K562 (cell line): Measurements from ENCODE around the gene APP. TPM values are rescaled to one million over a fixed set of nuclear protein-coding genes. Genes with fewer than 3 reads are reported as not detected.

Experiments
- ATAC-seq: fragments of 200-7000 bp; cut with Tn5 transposase; 3 replicates; pipeline ENCODE4 v1.9.1; 2020; ENCODE audit warnings: moderate library complexity
- BruUV-seq: library from RNA; stranded (reverse); fragments of 400-500 nt; replicated peaks from 2 replicates; lab custom pipeline; 2021; lab: Mats Ljungman, UMichigan
- CTCF ChIA-PET: fragments of 300-600 bp; formaldehyde crosslinking; extraction: SDS; loops from one replicate; lab custom pipeline; 2021; ENCODE audit warnings: low intra/inter-chr PET ratio; lab: Yijun Ruan, JAX
- POLR2A ChIA-PET: fragments of 300-600, 350-650 bp; sonication (Branson Sonifier 250); formaldehyde crosslinking; extraction: SDS; loops from one replicate; lab custom pipeline; 2021; ENCODE audit warnings: antibody characterized with exemption, inconsistent platforms; lab: Yijun Ruan, JAX
- DNase-seq, 4 experiments: peaks; one replicate each; pipeline versions ENCODE4 v3.0.0 to v3.0.0-alpha.2; 2011 to 2018; ENCODE audit warnings: low spot score in 3 of 4, mixed read lengths in 3 of 4; ENCODE audit errors: extremely low read depth in 1 of 4
- FAIRE-seq: peaks from 2 replicates; lab custom pipeline; 2011; peaks lifted over from hg19 to GRCh38; lab: Jason Lieb, UNC
- H2AFZ ChIP-seq: 2 replicates; pipeline ENCODE4 v1.6.0; 2011; ENCODE audit warnings: low read depth, low read length, control low read depth, inconsistent platforms
- H3K27ac ChIP-seq: fragments of 200-600 bp; 3 replicates; pipeline ENCODE4 v1.8.0; 2011; ENCODE audit warnings: low read depth, mild to moderate bottlenecking, control low read depth, inconsistent platforms, low read length, moderate library complexity, mixed read lengths; ENCODE audit errors: extremely low read depth
- H3K27me3 ChIP-seq, 2 experiments: fragments of 300-600 bp in 1 of 2; 2 replicates in 1 of 2; 3 replicates in 1 of 2; pipeline versions ENCODE4 v1.6.0 to v1.8.0; 2011; ENCODE audit warnings: inconsistent platforms in 2 of 2, low read length in 2 of 2, mild to moderate bottlenecking in 1 of 2, mixed read lengths in 1 of 2, moderate library complexity in 1 of 2; ENCODE audit not compliant: control insufficient read depth in 2 of 2, insufficient read depth in 2 of 2
- H3K36me3 ChIP-seq: fragments of 300-600 bp; 3 replicates; pipeline ENCODE4 v1.8.0; 2011; ENCODE audit warnings: mild to moderate bottlenecking, low read length, inconsistent platforms; ENCODE audit not compliant: control insufficient read depth, insufficient read depth
- H3K4me1 ChIP-seq, 2 experiments: fragments of 200-600 bp in 1 of 2; replicated peaks in 1 of 2; 2 replicates in 1 of 2; 3 replicates in 1 of 2; pipeline versions ENCODE4 v1.5.1 to v1.8.0; 2011; ENCODE audit warnings: inconsistent platforms in 2 of 2, low read length in 2 of 2, mild to moderate bottlenecking in 1 of 2, mixed read lengths in 1 of 2, moderate library complexity in 1 of 2; ENCODE audit not compliant: control insufficient read depth in 2 of 2, insufficient read depth in 2 of 2
- H3K4me2 ChIP-seq: 2 replicates; pipeline ENCODE4 v1.6.1; 2011; ENCODE audit warnings: low read length, control low read depth, inconsistent platforms, mixed read lengths; ENCODE audit not compliant: insufficient read depth
- H3K4me3 ChIP-seq: fragments of 200-600 bp; sonication (generic), shearing (Covaris generic); 2 replicates; pipeline ENCODE4 v1.5.1; 2016; ENCODE audit warnings: control low read depth, inconsistent platforms
- H3K79me2 ChIP-seq: fragments of 200-600 bp; 3 replicates; pipeline ENCODE4 v1.8.0; 2011; ENCODE audit warnings: low read length, inconsistent platforms; ENCODE audit not compliant: control insufficient read depth, insufficient read depth
- H3K9ac ChIP-seq, 2 experiments: 2 replicates each; pipeline versions ENCODE4 v1.6.0 to v1.6.1; 2011; ENCODE audit warnings: low read depth in 2 of 2, low read length in 2 of 2, control low read depth in 1 of 2, inconsistent platforms in 1 of 2, mild to moderate bottlenecking in 1 of 2, mixed read lengths in 1 of 2; ENCODE audit not compliant: insufficient read depth in 1 of 2
- H3K9me1 ChIP-seq: one replicate; pipeline ENCODE4 v1.6.0; 2011; ENCODE audit warnings: inconsistent platforms, mild to moderate bottlenecking, low read length, moderate library complexity; ENCODE audit not compliant: control insufficient read depth, insufficient read depth
- H3K9me3 ChIP-seq: replicated peaks from 2 replicates; pipeline ENCODE4 v1.5.1; 2011; ENCODE audit warnings: low read depth, low read length, inconsistent platforms; ENCODE audit not compliant: control insufficient read depth, insufficient read depth
- H4K20me1 ChIP-seq: replicated peaks from 2 replicates; pipeline ENCODE4 v1.6.1; 2011; ENCODE audit warnings: low read length, inconsistent platforms, mixed read lengths; ENCODE audit not compliant: control insufficient read depth, insufficient read depth
- E4F1 ChIP-seq: fragments of 250-450 bp; sonication (Bioruptor Pico); IDR thresholded peaks from 2 replicates; pipeline ENCODE4 v1.5.0; 2021; ENCODE audit warnings: mild to moderate bottlenecking, borderline replicate concordance
- ELF1 ChIP-seq: fragments of 200-800 bp; sonication (Bioruptor generic); IDR thresholded peaks from 2 replicates; pipeline ENCODE4 v1.6.1; 2016; ENCODE audit warnings: missing genetic modification characterization, missing compliant biosample characterization
- EZH2 ChIP-seq: IDR thresholded peaks from 2 replicates; pipeline ENCODE4 v1.6.1; 2012; ENCODE audit warnings: low read depth, mild to moderate bottlenecking, inconsistent platforms, low read length, borderline replicate concordance
- FOSL1 ChIP-seq: fragments of 200-800 bp; sonication (Bioruptor generic); conservative IDR thresholded peaks from 2 replicates; pipeline ENCODE4 v1.6.1; 2016; ENCODE audit warnings: missing genetic modification characterization, missing compliant biosample characterization
- NFATC3 ChIP-seq: fragments of 450-650 bp; IDR thresholded peaks from 2 replicates; pipeline ENCODE4 v1.6.1; 2017; ENCODE audit warnings: mild to moderate bottlenecking
- NFYB ChIP-seq: IDR thresholded peaks from 2 replicates; pipeline ENCODE4 v1.6.1; 2011; ENCODE audit warnings: mild to moderate bottlenecking, moderate library complexity; ENCODE audit not compliant: insufficient read length; ENCODE audit errors: extremely low read depth
- POLR2A ChIP-seq: fragments of 450-650 bp; conservative IDR thresholded peaks from 2 replicates; pipeline ENCODE4 v1.6.1; 2016
- RBFOX2 ChIP-seq: fragments of 200-400 bp; formaldehyde crosslinking; IDR thresholded peaks from 2 replicates; pipeline ENCODE4 v1.6.1; 2017; ENCODE audit warnings: low read depth, mild to moderate bottlenecking, low read length, moderate library complexity
- ZBTB12 ChIP-seq: fragments of 250-450 bp; sonication (Bioruptor Pico); IDR thresholded peaks from 2 replicates; pipeline ENCODE4 v1.4.0; 2020
- ZNF217 ChIP-seq: sonication (generic); formaldehyde crosslinking; IDR thresholded peaks from 2 replicates; pipeline ENCODE4 v1.8.0; 2022; ENCODE audit warnings: mild to moderate bottlenecking, missing genetic modification reagents
- ZNF316 ChIP-seq: fragments of 450-650 bp; IDR thresholded peaks from 2 replicates; pipeline ENCODE4 v1.6.1; 2016
- ZNF764 ChIP-seq: fragments of 250-450 bp; sonication (Bioruptor Pico); IDR thresholded peaks from 2 replicates; pipeline ENCODE4 v1.4.0; 2020; ENCODE audit warnings: low read depth, mild to moderate bottlenecking, moderate library complexity
- WGBS: fragments of 100-300 bp; shearing (Covaris generic); methylation state at CpG from one replicate; pipeline ENCODE4 v1.1.6; 2016; ENCODE audit warnings: low coverage, mixed read lengths; ENCODE audit not compliant: insufficient coverage; ENCODE audit errors: missing lambda C conversion rate; 5-methylcytosine and 5-hydroxymethylcytosine counted together
- in situ Hi-C: fragments of 300-500 bp; cut with MboI; formaldehyde crosslinking; loops from 4 replicates; pipeline ENCODE4 v1.15.0; 2018; ENCODE audit warnings: inconsistent platforms, mixed read lengths
- intact Hi-C: fragments of 100-400 bp; cut with micrococcal nuclease; formaldehyde crosslinking; loops from 2 replicates; pipeline ENCODE4 v1.14.2; 2022
- polyA plus RNA-seq, 8 experiments: library from polyadenylated mRNA; depleted of rRNA in 4 of 8; stranded (reverse) in 5 of 8; unstranded in 3 of 8; fragments of >200 nt; fragmentation: Nextera tagmentation in 2 of 8; fragmentation: Illumina TruSeq in 1 of 8; extraction: Ambion mirVana in 2 of 8; extraction: Trizol in 1 of 8; gene quantifications; 2 replicates each; pipeline versions ENCODE4 v1.2.1 to v1.2.3, GENCODE V29; 2011 to 2014; ENCODE audit warnings: inconsistent platforms in 1 of 8, missing spikeins in 1 of 8
- total RNA-seq, 7 experiments: library from RNA; depleted of rRNA in 6 of 7; stranded (reverse); fragments of >200 nt in 6 of 7; fragmentation: Illumina TruSeq in 2 of 7; extraction: Trizol in 2 of 7; gene quantifications; 2 replicates each; pipeline versions ENCODE4 v1.2.1 to v1.2.3, GENCODE V29; 2011 to 2021; ENCODE audit warnings: low replicate concordance in 1 of 7

Gene APP
- total and polyA plus RNA-seq, 9 of the 15 experiments (the other 6 are each of a cell fraction or from before 2014, with no cell fraction given), result 0.01 to 1.5 (median 0.16) TPM; not detected in 5

- Histone ChIP-seq H3K9me1 (no peaks in the 10 kb centered on the region), H2AFZ (no peak overlapping the region), H3K79me2 (no peaks in the 10 kb centered on the region), H3K9ac (no peak overlapping the region), H3K27me3 (no peaks in the 10 kb centered on the region), H3K27ac (no peak overlapping the region), H3K36me3 (no peaks in the 10 kb centered on the region), H3K4me3 (no peak overlapping the region), H4K20me1 (no peaks in the 10 kb centered on the region), H3K4me1 (no peaks in the 10 kb centered on the region), H3K9me3 (no peaks in the 10 kb centered on the region), H3K4me2 (no peak overlapping the region)
- in situ Hi-C loops, result no loop called here
- TF ChIP-seq FOSL1 (no peak), NFYB (no peak), ZNF316 (no peak), POLR2A (no peak), E4F1 (CRISPR knock-in tag) (no peak), RBFOX2 (no peak), ZNF764 (CRISPR knock-in tag) (no peak), NFATC3 (no peak), EZH2 (no peak), ZBTB12 (CRISPR knock-in tag) (no peak), ZNF217 (CRISPR knock-in tag) (no peak), ELF1 (tag) (no peak)
- FAIRE-seq (no peak), DNase-seq (no peak), ATAC-seq (no peak)
- ChIA-PET POLR2A (no interaction called here), CTCF (no interaction called here)
- BruUV-seq, result no TSS peak
- intact Hi-C loops, result no loop called here
- WGBS, result 2% methylated on average over 6 of the region's 6 CpGs
Observed at GRCh38 chr21:26136671-26137070, 33.9 kb downstream of the APP start.
